Cardiac septum (tissue), 1 donor: ENCODE data around the gene ADAMTS2. TPM values are rescaled to one million over a fixed set of nuclear protein-coding genes. Genes with fewer than 3 reads are reported as not detected.
A peak's percentile ranks its signal among the peaks of the same experiment; 100 is the strongest.

Source experiments
- DNase-seq: peaks from one replicate; pipeline ENCODE4 v3.0.0-alpha.2; 2020; ENCODE audit warnings: low spot score
- intact Hi-C: fragments of 100-400 bp; cut with DNase I; formaldehyde crosslinking; loops from one replicate; pipeline ENCODE4 v1.14.0; 2022
- total RNA-seq: library from RNA; stranded (reverse); fragmentation: NEBNext Ultra II Directional; extraction: Animal tissue kit (Norgen Biotek cat#: 25700); gene quantifications from one replicate; pipeline ENCODE4 v1.2.1, GENCODE V29; 2021
- donor health status: DM: no; HTN: no; CAD: no.

Gene ADAMTS2
- total RNA-seq, 1 donor from 2014 or later = 5.9 TPM

- intact Hi-C loops = no loop called here
- DNase-seq = peak; percentile 49
Measured at GRCh38 chr5:179131321-179131835, 213.9 kb downstream of the ADAMTS2 start.

GRCh38 chr5:179130101-179130681 lies 215.1 kb downstream of the ADAMTS2 start:
- intact Hi-C loops = no loop called here
- DNase-seq = peak; percentile 69

GRCh38 chr5:179129607-179130071 lies 215.6 kb downstream of the ADAMTS2 start:
- intact Hi-C loops = no loop called here
- DNase-seq = peak; percentile 72

GRCh38 chr5:179128976-179129375 lies 216.3 kb downstream of the ADAMTS2 start:
- intact Hi-C loops = no loop called here
- DNase-seq = peak; percentile 19

GRCh38 chr5:179128041-179128365 lies 217.3 kb downstream of the ADAMTS2 start:
- intact Hi-C loops = no loop called here
- DNase-seq = no peak

GRCh38 chr5:179127136-179128040 lies 217.9 kb downstream of the ADAMTS2 start:
- intact Hi-C loops = no loop called here
- DNase-seq = peak; percentile 71

GRCh38 chr5:179126506-179126991 lies 218.7 kb downstream of the ADAMTS2 start:
- DNase-seq = no peak
- intact Hi-C loops = no loop called here

GRCh38 chr5:179125789-179126505 lies 219.3 kb downstream of the ADAMTS2 start:
- intact Hi-C loops = no loop called here
- DNase-seq = peak; percentile 68

GRCh38 chr5:179124853-179125788 lies 220.1 kb downstream of the ADAMTS2 start:
- peak; percentile 41 for DNase-seq
- intact Hi-C loops = no loop called here

- intact Hi-C loops = no loop called here
- DNase-seq = peak; percentile 44
Measured at GRCh38 chr5:179124273-179124852, 220.9 kb downstream of the ADAMTS2 start.

- intact Hi-C loops = no loop called here
- peak; percentile 41 for DNase-seq
Measured at GRCh38 chr5:179123491-179124272, 221.6 kb downstream of the ADAMTS2 start.

- intact Hi-C loops = no loop called here
- peak; percentile 57 for DNase-seq
Measured at GRCh38 chr5:179123109-179123426, 222.2 kb downstream of the ADAMTS2 start.

- DNase-seq = peak; percentile 47
- intact Hi-C loops = no loop called here
Measured at GRCh38 chr5:179122411-179123108, 222.7 kb downstream of the ADAMTS2 start.

- peak; percentile 70 for DNase-seq
- intact Hi-C loops = no loop called here
Measured at GRCh38 chr5:179121667-179122111, 223.6 kb downstream of the ADAMTS2 start.

GRCh38 chr5:179120951-179121666 lies 224.2 kb downstream of the ADAMTS2 start:
- peak; percentile 59 for DNase-seq
- intact Hi-C loops = no loop called here

- peak; percentile 59 for DNase-seq
- intact Hi-C loops = no loop called here
Measured at GRCh38 chr5:179120421-179120861, 224.8 kb downstream of the ADAMTS2 start.
